ENCODE results near the gene SMARCB1.
"Not testable (repeated sequence)": the region's sequence is repeated elsewhere in the genome, so short reads cannot be mapped to it uniquely, and the experiment has no call there.

The SMARCB1 gene

GRCh38 chr22:23844739-23845202 lies 58.0 kb downstream of the SMARCB1 start:
- DNase-seq: no peak

- no peak for DNase-seq
These were observed 58.7 kb downstream of the SMARCB1 start for GRCh38 chr22:23845265-23846080.

- no peak for DNase-seq
These were observed 59.3 kb downstream of the SMARCB1 start for GRCh38 chr22:23846081-23846469.

DNA sequence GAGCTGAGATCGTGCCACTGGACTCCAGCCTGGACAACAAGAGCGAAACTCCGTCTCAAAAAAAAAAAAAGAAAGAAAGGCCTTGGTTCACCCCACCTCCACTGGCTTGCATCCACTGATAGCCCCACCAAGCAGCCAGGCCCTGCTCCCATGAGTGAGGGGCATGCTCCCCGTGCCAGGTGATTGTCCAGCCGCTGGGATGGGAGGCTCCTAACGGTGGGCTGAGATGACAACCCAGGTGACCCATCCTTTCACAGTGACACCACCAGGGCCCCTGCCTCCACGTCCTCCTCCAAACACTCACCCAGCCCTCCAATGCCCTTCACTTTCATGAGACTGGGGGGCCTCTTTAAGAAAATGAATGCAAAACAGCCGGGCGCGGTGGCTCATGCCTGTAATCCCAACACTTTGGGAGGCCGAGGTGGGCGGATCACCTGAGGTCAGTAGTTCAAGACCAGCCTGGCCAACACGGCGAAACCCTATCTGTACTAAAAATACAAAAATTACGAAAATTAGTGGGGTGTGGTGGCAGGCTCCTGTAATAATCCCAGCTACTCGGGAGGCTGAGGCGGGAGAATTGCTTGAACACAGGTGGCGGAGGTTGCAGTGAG lies 60.6 kb downstream of the SMARCB1 start:
- DNase-seq: no peak

DNA sequence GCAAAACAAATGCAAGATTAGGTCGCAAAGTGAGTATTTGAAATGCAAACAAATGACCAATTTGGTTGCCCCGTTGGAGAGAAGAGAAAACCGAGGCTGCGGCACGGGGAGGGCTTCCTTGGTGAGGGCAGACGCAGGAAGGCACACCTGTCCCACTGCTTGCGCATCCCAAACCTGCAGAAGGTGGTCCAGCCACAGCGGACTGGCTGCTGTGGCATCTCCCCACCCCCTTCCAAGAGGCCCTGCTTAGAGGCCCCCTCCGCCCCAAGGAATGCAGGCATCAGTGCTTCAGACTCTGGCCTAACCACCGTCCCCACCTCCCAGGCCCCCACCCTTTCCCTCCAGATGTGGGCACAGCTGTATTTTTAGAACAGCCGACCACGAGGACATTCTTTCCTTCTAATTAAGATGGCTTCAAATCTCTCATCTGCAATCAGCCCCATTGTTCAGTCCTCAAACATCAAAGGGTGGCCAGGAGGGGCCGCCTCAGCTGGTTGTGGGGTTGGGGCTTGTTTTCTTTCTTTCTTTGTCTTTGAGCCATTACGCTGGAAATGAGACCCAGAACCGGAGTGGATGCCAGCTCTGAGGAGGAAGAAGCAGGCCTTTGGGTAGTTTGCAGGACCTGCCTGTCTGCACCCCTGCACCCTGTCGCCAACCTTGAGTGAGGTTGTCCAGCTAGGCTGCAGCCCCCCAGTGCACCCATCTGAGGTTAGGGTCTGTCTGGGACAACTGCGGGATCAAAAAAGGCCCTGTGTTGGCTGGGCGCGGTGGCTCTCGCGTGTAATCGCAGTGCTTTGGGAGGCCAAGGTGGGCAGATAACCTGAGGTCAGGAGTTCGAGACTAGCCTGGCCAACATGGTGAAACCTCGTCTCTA lies 61.5 kb downstream of the SMARCB1 start:
- DNase-seq: no peak

GRCh38 chr22:23849009-23850006 lies 62.5 kb downstream of the SMARCB1 start:
- peak; percentile 17 to 89 (median 64) for DNase-seq

DNA sequence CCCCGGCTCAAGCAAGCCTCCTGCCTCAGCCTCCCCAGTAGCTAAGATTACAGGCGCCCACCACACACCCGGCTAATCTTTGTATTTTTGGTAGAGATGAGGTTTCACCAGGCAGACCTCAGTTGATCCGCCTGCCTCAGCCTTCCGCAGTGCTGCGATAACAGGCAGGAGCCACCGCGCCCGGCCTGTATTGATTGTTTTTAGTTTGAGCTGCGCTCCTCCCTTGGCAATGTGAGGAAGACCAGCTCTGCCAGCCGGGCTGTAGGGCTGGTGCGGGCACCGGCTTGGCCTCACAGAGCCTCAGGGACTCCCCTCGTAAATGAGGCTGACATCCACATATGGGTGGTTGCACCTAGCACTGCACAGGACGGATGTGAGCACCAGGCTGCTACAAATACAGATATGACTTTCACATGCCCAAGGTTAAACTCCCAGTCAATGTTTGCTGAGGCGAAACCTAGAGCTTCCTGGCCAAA lies 63.4 kb downstream of the SMARCB1 start:
- no peak for DNase-seq

DNA sequence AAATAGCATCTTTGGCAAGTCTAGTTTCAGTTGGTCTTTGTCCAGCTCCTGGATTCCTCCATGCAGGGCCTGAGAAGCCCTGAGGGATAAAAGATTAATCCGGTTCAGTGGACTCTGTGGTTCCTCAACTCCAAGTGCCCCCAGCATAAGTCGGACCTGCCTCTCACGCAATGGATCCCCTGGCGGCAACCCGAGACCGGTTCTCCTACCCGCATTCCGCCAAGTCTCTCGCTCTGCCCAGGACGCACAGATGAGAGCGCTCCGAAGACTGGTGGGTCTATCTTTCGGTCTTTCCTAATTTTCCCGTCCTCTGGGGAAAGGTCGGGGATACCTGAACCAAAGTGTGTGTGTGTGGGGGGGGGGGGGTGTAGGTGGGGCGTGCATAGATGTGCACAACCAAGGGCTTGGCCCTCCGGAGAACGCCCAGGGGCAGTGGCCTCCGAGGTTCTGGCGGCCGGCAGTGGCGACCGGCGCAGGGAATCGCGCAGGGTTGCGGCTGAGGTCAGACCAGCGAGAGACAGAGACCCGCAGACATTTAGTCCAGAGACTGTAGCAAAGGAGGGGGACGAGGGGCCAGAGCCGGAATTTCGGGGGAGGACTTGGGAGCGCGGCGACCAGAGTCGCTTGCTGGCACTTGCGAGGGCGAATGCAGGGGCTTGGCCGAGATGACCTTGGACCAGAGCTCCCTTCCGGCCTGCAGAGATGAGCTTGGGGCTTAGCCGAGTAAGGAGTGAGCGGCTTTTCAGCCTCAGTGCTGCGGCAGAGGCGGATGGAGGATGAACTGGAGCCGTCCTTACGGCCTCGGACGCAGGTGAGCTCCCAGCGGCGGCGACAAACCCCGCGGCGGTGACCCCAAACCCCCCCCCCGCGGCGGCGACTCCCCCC lies 70.2 kb downstream of the SMARCB1 start:
- DNase-seq: peak in 22 of 51 donors; percentile 28 to 71 (median 56)

DNA sequence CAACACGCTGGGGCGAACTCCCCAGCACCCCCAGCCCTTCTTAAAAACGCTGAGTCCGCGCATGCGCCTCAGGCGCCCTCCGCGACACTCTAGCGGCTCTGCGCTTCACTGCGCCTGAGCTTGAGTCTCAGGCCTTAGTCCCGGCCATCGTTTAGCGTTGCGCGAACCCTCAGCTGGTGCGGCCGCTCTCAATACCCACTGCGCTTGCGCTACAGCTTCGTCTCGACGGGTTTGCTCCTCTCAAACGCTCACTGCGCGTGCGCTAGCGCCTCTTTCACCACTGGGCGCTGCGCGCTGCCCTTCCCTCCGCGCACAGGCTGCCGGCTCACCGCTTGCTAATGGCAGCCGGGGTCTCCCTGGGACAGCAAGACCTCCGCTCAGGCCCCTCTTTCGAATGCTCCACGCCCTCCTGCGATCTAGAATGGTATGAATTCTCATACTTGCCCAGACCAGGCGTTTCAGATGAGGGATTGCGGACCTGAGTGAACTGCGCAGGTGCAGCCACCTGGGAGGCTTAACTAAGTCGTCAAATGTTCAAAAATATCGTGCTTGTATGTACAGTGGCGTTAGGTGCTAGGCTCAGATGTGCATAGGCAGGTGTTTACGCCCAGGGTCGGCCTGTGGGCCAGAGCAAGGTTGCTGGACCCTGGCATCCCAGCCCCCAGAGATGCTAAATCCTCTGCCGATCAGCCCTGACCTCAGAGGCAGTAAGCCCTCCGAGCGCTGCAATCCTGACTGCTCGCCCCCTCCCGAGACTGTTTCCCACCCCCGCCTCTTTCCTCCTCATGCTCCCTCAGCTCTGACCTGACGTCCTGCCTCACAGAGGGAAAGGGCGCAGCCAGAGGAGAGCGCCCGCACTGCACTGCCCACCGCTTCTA lies 71.1 kb downstream of the SMARCB1 start, which contains the start of gene SLC2A11:
Gene SLC2A11, plus strand, starts transcription at position 270 of the 878 bp plus-strand sequence. Its CDS starts 125 bp downstream, at position 395.
- peak; percentile 62 to 98 (median 92) for DNase-seq

DNA sequence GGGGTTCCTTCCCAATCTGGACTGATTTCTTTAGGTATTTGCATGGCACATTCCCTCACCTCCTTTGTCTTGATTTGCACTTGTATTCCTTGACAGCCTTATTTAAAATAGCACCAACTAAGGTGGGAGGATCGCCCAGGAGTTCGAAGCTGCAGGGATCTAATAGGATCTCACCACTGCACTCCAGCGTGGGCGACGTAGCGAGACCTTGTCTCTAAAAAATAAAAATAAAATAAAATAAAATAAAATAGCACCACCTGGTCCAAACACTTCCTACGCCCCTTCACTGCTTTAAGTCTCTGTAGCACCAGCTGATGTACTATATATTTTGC lies 71.7 kb downstream of the SMARCB1 start:
- peak in 2 of 51 donors; percentile 21 to 84 for DNase-seq

DNA sequence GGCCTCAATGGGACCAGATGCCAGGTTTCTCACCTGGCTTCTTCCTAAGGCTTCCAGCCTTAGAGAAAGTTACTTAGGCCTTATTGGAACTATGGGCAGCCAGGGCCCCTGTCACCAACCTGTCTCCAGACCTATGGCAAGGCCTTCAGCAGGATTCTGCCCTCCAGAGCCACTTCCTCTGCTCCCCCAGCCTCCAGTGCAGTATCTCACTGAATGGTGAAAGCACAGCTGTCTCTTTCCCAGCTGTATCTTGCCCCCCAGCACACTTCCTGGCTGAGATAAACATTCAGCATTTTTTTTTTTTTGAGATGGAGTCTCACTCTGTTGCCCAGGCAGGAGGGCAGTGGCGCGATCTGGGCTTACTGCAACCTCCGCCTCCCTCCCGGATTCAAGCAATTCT lies 72.4 kb downstream of the SMARCB1 start:
- DNase-seq: no peak

DNA sequence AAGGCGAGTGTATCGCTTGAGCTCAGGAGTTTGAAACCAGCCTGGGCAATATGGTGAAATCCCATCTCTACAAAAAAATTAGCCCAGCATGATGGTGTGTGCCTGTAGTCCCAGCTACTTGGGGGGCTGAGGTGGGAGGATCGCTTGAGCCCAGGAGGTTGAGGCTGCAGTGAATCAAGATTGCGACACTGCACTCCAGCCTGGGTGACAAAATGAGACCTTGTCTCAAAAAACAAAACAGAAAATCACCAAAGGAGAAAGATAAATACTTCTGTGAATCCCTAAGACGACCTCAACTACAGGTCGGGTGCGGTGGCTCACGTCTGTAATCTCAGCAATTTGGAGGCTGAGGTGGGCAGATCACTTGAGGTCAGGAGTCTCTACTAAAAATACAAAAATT lies 73.4 kb downstream of the SMARCB1 start:
- not testable (repeated sequence) for DNase-seq

DNA sequence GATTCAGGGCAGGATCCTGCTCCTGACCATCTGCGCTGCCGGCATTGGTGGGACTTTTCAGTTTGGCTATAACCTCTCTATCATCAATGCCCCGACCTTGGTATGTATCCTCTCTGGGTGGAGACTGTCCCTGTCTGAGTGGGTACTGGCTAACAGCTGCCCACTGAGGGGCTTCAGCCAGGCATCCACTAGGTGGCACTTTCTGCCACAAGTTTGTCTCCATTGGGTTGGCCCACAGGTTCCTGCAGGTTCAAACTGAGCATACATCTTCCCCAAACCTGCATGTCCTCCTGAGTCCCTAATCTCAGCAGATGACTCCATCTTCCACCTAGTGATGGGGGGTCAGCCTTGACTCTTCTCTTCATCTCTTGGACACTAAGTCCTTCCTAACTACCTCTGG lies 75.3 kb downstream of the SMARCB1 start:
- DNase-seq: peak in 10 of 51 donors; percentile 7 to 29 (median 14)

DNA sequence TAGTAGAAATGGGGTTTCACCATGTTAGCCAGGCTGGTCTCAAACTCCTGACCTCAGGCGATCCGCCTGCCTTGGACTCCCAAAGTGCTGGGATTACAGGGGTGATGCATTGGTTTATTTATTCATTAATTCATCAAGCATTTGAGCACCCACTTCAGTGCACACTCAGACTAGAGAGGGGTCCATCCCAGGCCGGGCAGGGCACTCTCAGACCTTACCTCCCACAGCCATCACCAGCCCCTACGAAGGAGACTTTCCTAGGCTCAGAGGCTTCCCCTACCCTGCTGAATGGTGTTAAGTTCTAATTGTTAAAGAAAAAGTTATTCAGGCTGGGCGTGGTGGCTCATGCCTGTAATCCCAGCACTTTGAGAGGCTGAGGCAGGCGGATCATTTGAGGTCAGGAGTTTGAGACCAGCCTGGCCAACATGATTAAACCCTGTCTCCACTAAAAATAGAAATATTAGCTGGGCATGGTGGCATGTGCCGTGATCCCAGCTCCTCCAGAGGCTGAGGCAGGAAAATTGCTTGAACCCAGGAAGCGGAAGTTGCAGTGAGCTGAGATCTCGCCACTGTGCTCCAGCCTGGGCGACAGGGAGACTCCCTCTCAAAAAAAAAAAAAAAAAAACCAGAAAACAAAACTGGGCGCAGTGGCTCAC lies 77.9 kb downstream of the SMARCB1 start:
- not testable (repeated sequence) for DNase-seq

GRCh38 chr22:23868580-23868979 lies 81.8 kb downstream of the SMARCB1 start:
- DNase-seq: no peak

DNA sequence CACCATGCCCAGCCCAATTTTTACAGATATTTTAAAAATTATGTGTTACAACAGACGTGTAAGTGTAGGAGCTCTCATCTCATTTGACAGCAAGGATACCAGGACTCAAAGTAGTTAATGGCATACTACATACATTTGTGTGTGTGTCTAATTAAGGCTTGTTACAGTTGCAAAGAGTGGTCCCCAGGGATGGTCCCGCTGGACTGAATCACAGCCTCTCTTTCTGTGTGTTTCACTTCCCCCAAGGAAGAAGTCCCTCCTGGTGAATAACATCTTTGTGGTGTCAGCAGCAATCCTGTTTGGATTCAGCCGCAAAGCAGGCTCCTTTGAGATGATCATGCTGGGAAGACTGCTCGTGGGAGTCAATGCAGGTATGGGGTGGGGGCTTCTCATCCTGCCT lies 88.1 kb downstream of the SMARCB1 start:
- DNase-seq: no peak

- no peak for DNase-seq
These were observed 89.0 kb downstream of the SMARCB1 start for GRCh38 chr22:23875801-23876200.

DNA sequence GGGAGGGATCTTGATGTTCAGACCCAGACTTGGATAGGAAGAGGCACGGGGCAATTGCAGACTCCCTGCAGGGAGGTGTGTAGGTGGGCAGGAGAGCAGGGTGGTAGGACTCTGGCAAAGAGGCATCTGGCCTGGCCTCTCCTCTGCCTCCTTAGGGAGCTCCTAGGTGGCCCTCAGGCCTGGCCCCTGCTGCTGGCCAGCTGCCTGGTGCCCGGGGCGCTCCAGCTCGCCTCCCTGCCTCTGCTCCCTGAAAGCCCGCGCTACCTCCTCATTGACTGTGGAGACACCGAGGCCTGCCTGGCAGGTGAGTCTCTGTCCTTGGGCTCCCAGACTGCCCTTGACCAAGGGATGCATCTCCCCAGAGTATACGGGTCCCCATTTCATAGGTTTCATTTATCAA lies 90.8 kb downstream of the SMARCB1 start:
- DNase-seq: no peak
